HG02885 (cell line): ENCODE measurements around the gene PHC3.
"Not testable (repeated sequence)": the region's sequence is repeated elsewhere in the genome, so short reads cannot be mapped to it uniquely, and the experiment has no call there.

Experiments
- ATAC-seq: cut with Tn5 transposase; IDR thresholded peaks from one replicate; pipeline ENCODE4 v1.9.1; 2021; ENCODE audit warnings: mild to moderate bottlenecking; ENCODE audit not compliant: unreplicated experiment, poor library complexity

PHC3 gene

GRCh38 chr3:170130532-170130931 lies 51.0 kb downstream of the PHC3 start:
- ATAC-seq, result no peak

- peak; percentile 57 for ATAC-seq
Measured at GRCh38 chr3:170128977-170129431, 52.5 kb downstream of the PHC3 start.

- peak; percentile 87 for ATAC-seq
Measured at GRCh38 chr3:170128259-170128976, 53.1 kb downstream of the PHC3 start.

GRCh38 chr3:170117134-170117533 lies 64.4 kb downstream of the PHC3 start:
- no peak for ATAC-seq

GRCh38 chr3:170114165-170114564 lies 67.4 kb downstream of the PHC3 start:
- not testable (repeated sequence) for ATAC-seq

- ATAC-seq, result no peak
Measured at GRCh38 chr3:170111147-170111771, 70.3 kb downstream of the PHC3 start.

- no peak for ATAC-seq
Measured at GRCh38 chr3:170109579-170110293, 71.8 kb downstream of the PHC3 start.

- no peak for ATAC-seq
Measured at GRCh38 chr3:170108955-170109354, 72.6 kb downstream of the PHC3 start.

- no peak for ATAC-seq
Measured at GRCh38 chr3:170107941-170108340, 73.6 kb downstream of the PHC3 start.

GRCh38 chr3:170102431-170102830 lies 79.1 kb downstream of the PHC3 start:
- ATAC-seq, result no peak

GRCh38 chr3:170100944-170101343 lies 80.6 kb downstream of the PHC3 start:
- ATAC-seq, result no peak

GRCh38 chr3:170098753-170099152 lies 82.8 kb downstream of the PHC3 start:
- no peak for ATAC-seq

GRCh38 chr3:170096342-170096741 lies 85.2 kb downstream of the PHC3 start:
- no peak for ATAC-seq

GRCh38 chr3:170095771-170096170 lies 85.8 kb downstream of the PHC3 start:
- ATAC-seq, result no peak

- no peak for ATAC-seq
Measured at GRCh38 chr3:170092907-170093306, 88.6 kb downstream of the PHC3 start.

GRCh38 chr3:170090601-170090981 lies 90.9 kb downstream of the PHC3 start:
- no peak for ATAC-seq

GRCh38 chr3:170089862-170090600 lies 91.5 kb downstream of the PHC3 start:
- no peak for ATAC-seq

GRCh38 chr3:170085396-170085795 lies 96.1 kb downstream of the PHC3 start:
- no peak for ATAC-seq

GRCh38 chr3:170083343-170083742 lies 98.2 kb downstream of the PHC3 start:
- ATAC-seq, result no peak

- no peak for ATAC-seq
Measured at GRCh38 chr3:170081079-170081741, 100.3 kb downstream of the PHC3 start.
